ENCODE measurements around the gene SMIM24. TPM values are rescaled to one million over a fixed set of nuclear protein-coding genes. Genes with fewer than 3 reads are reported as not detected.

Gene SMIM24
- total RNA-seq (2011; cell fraction: chromatin; rRNA removed; ENCODE audit: low replicate concordance): 2.1 and 3.1 TPM in 2 replicates
- total RNA-seq (2011; cell fraction: nucleolus; rRNA removed): 3.2 and 3.8 TPM in 2 replicates
- 3.5 and 8.2 TPM in 2 replicates for total RNA-seq (2011; cell fraction: nucleoplasm; rRNA removed)
- 0.45 and 1.2 TPM in 2 replicates for total RNA-seq (2014; rRNA removed)
- total RNA-seq (2014; rRNA removed; fragmentation: Illumina TruSeq; extraction: Trizol): 0.73 and 1.1 TPM in 2 replicates
- not detected in 2 replicates for total RNA-seq (2015; rRNA removed; fragmentation: Illumina TruSeq; extraction: Trizol)
- 1.1 and 1.4 TPM in 2 replicates for total RNA-seq (2021)
- 12.3 and 12.9 TPM in 2 replicates for polyA plus RNA-seq (2011; rRNA removed)
- 9.2 and 18.1 TPM in 2 replicates for polyA plus RNA-seq (2011; cell fraction: cytosol; rRNA removed)
- 3.3 and 7.5 TPM in 2 replicates for polyA plus RNA-seq (2011; cell fraction: nucleus; rRNA removed)
- 2.3 and 5.3 TPM in 2 replicates for polyA plus RNA-seq (2012)
- 2.9 and 3.0 TPM in 2 replicates for polyA plus RNA-seq (2014; fragmentation: Illumina TruSeq; extraction: Trizol)
- polyA plus RNA-seq (2014; fragmentation: Nextera tagmentation; extraction: Ambion mirVana): 1 to 10 TPM in 1 of 2 experiments, under 1 TPM in 1; 0.86 to 1.8 TPM
- polyA plus RNA-seq (2014; rRNA removed): 0.77 and 1.6 TPM in 2 replicates
- 3.8 and 4.3 TPM in 2 replicates for polyA minus RNA-seq (2011; rRNA and poly(A)+ RNA removed)
- 2.2 and 5.2 TPM in 2 replicates for polyA minus RNA-seq (2011; cell fraction: cytosol; rRNA and poly(A)+ RNA removed)
- 1.7 TPM in 1 of 2 replicates, not detected in the other for polyA minus RNA-seq (2011; cell fraction: nucleus; rRNA and poly(A)+ RNA removed)
- percentile 11 among the genes with signal in this experiment for Bru-seq, nascent RNA
- percentile 25 among the genes with signal in this experiment for BruChase-seq, experiment 1, labeled RNA remaining after a 2-hour chase
- BruChase-seq, experiment 2, labeled RNA remaining after a 6-hour chase: percentile 25 among the genes with signal in this experiment
- long read RNA-seq, experiment 1, partial matches to known transcripts: 11 of 18 reads
- long read RNA-seq, experiment 1, other reads (novel, unspliced or antisense): 5 of 18 reads
- long read RNA-seq, experiment 2, partial matches to known transcripts: 1 of 1 reads
- long read RNA-seq, experiment 2, other reads (novel, unspliced or antisense): 0 of 1 reads
- long read RNA-seq, experiment 3, partial matches to known transcripts: 0 of 2 reads
- long read RNA-seq, experiment 3, other reads (novel, unspliced or antisense): 2 of 2 reads

GRCh38 chr19:3480383-3481091 is at the start of gene SMIM24:
TSS of gene SMIM24 (minus strand) at chr19:3480525. CDS start at chr19:3480463, 62 bp downstream.
- TF ChIP-seq ZBTB7A (IDR thresholded peaks at IDR 0.05; ENCODE audit: borderline replicate concordance, control insufficient read depth, low read depth, low read length) (peak; percentile 67; the same call in 1 of the 2 replicates), SOX6 (IDR thresholded peaks at IDR 0.05) (no peak), BCL6 (CRISPR knock-in tag; IDR thresholded peaks at IDR 0.05) (no peak), CBFA2T2 (conservative IDR thresholded peaks at IDR 0.05) (0 out of 2 replicates have a peak, but pooled peaks have one; percentile 14), HMGN3 (IDR thresholded peaks at IDR 0.05; ENCODE audit: borderline replicate concordance, extremely low read depth, insufficient read length, low read depth, low read length) (no peak), HDAC3 (IDR thresholded peaks at IDR 0.05; ENCODE audit: borderline replicate concordance, partially characterized antibody) (no peak), CBFA2T3 (IDR thresholded peaks at IDR 0.05) (peak; percentile 15; the same call in 1 of the 2 replicates), EGR1 (conservative IDR thresholded peaks at IDR 0.05) (peak; percentile 43; the same call in 1 of the 2 replicates)
- in situ Hi-C loops (cut with MboI): no loop called here

More at GRCh38 chr19:3480383-3481091, at the start of gene SMIM24:
- no TSS peak for BruUV-seq (replicated peaks)
- ATAC-seq: no peak
- H3K9ac ChIP-seq (ENCODE audit: insufficient read depth in 1 of 2, low read depth in 2 of 2, low read length in 2 of 2): peak within 1 kb of the TSS in 1 of 2 experiments; percentile 81; a peak in 1 of 4 replicates
- ChIA-PET CTCF (ENCODE audit: low intra/inter-chr PET ratio) (no interaction called here), POLR2A (interaction anchor here (0.6 to 1.9 kb wide), 5 partner anchors 11 to 766 kb away, joined by 3 to 8 read pairs (median 3); partner anchors contain the start of gene DOHH)
- peaks cover 11 to 45% of the 10 kb centered on the region in 2 experiments for H3K4me1 ChIP-seq (replicated peaks in 1 of 2; ENCODE audit: control insufficient read depth in 2 of 2, insufficient read depth in 2 of 2, low read length in 2 of 2)
- peak within 1 kb of the TSS; percentile 69 for H2AFZ ChIP-seq (ENCODE audit: low read depth, low read length)
- FAIRE-seq: no peak
- intact Hi-C loops (cut with micrococcal nuclease): no loop called here
- H3K36me3 ChIP-seq (ENCODE audit: control insufficient read depth, insufficient read depth, low read length): no peaks in the 10 kb centered on the region
- peak within 1 kb of the TSS; percentile 43 for H3K4me3 ChIP-seq
- H3K27ac ChIP-seq (ENCODE audit: extremely low read depth, low read depth, low read length): no peak within 1 kb of the TSS
- peak within 1 kb of the TSS; percentile 80 for H3K4me2 ChIP-seq (ENCODE audit: insufficient read depth, low read length)
- WGBS (ENCODE audit: insufficient coverage, low coverage, missing lambda C conversion rate): 23% methylated on average over 22 of the region's 27 CpGs
- no peaks in the 10 kb centered on the region for H3K79me2 ChIP-seq (ENCODE audit: control insufficient read depth, insufficient read depth, low read length)
- H3K9me3 ChIP-seq (replicated peaks; ENCODE audit: control insufficient read depth, insufficient read depth, low read depth, low read length): no peaks in the 10 kb centered on the region
- DNase-seq (ENCODE audit: extremely low read depth in 1 of 4, low spot score in 3 of 4): peak in 3 of 4 experiments; percentile 51 to 52 (median 51)
- H3K9me1 ChIP-seq (ENCODE audit: control insufficient read depth, insufficient read depth, low read length): no peaks in the 10 kb centered on the region
- peaks cover 21 to 27% of the 10 kb centered on the region in 2 experiments; a peak in 4 of 5 replicates for H3K27me3 ChIP-seq (ENCODE audit: control insufficient read depth in 2 of 2, insufficient read depth in 2 of 2, low read length in 2 of 2)
- peaks cover 8% of the 10 kb centered on the region; the same call in 1 of the 2 replicates for H4K20me1 ChIP-seq (replicated peaks; ENCODE audit: control insufficient read depth, insufficient read depth, low read length)
